A549 (cell line): ENCODE data around the gene RELL2.

Source experiments
- BHLHE40 ChIP-seq: IDR thresholded peaks from 2 replicates; pipeline ENCODE4 v1.6.1; 2012; ENCODE audit warnings: low read depth, low read length, inconsistent platforms
- CTCF ChIP-seq: fragments of >200 bp; sonication (Bioruptor Twin); formaldehyde crosslinking; IDR thresholded peaks from 3 replicates; pipeline ENCODE4 v1.5.1; 2016
- ELK1 ChIP-seq: fragments of 150-350 bp; IDR thresholded peaks from 2 replicates; pipeline ENCODE4 v1.6.1; 2014; ENCODE audit warnings: low read depth, mild to moderate bottlenecking, low read length
- EP300 ChIP-seq, 2 experiments: fragments of >200 bp; sonication (Bioruptor Twin); formaldehyde crosslinking; IDR thresholded peaks; 2 replicates in 1 of 2; 3 replicates in 1 of 2; pipeline ENCODE4 v1.6.1; 2016 to 2017
- NFE2L2 ChIP-seq: fragments of 150-350 bp; conservative IDR thresholded peaks from 2 replicates; pipeline ENCODE4 v1.6.1; 2014; ENCODE audit warnings: low read length
- POLR2A ChIP-seq: IDR thresholded peaks from 2 replicates; pipeline ENCODE4 v1.6.1; 2012; ENCODE audit warnings: mild to moderate bottlenecking, low read length
- RCOR1 ChIP-seq: fragments of 150-350 bp; IDR thresholded peaks from 2 replicates; pipeline ENCODE4 v1.6.1; 2014; ENCODE audit warnings: antibody characterized with exemption, low read length, low read depth
- RFX5 ChIP-seq: fragments of 450-650 bp; IDR thresholded peaks from 2 replicates; pipeline ENCODE4 v1.7.1; 2014; ENCODE audit warnings: antibody characterized with exemption, mild to moderate bottlenecking, moderate library complexity
- SMC3 ChIP-seq: fragments of >200 bp; sonication (Bioruptor Twin); formaldehyde crosslinking; IDR thresholded peaks from 3 replicates; pipeline ENCODE4 v1.6.1; 2018; ENCODE audit warnings: inconsistent platforms

GRCh38 chr5:141637123-141637766 is 448 bp downstream of the RELL2 start:
- no peak for TF ChIP-seq CTCF
- no peak for TF ChIP-seq RCOR1
- TF ChIP-seq ELK1 = no peak
- no peak for TF ChIP-seq RFX5
- TF ChIP-seq EP300 (IDR thresholded peaks at IDR 0.05) = no peak
- TF ChIP-seq SMC3 = no peak
- no peak for TF ChIP-seq POLR2A
- no peak for TF ChIP-seq BHLHE40
- TF ChIP-seq NFE2L2 = no peak
